Midbrain (tissue), 1 donor: ENCODE data around the gene ROMO1.
"Not testable (repeated sequence)": the region's sequence is repeated elsewhere in the genome, so short reads cannot be mapped to it uniquely, and the experiment has no call there.

Experiments
- DNase-seq: peaks from one replicate; lab custom pipeline; 2025; lab: John Stamatoyannopoulos, UW

ROMO1 gene

DNA sequence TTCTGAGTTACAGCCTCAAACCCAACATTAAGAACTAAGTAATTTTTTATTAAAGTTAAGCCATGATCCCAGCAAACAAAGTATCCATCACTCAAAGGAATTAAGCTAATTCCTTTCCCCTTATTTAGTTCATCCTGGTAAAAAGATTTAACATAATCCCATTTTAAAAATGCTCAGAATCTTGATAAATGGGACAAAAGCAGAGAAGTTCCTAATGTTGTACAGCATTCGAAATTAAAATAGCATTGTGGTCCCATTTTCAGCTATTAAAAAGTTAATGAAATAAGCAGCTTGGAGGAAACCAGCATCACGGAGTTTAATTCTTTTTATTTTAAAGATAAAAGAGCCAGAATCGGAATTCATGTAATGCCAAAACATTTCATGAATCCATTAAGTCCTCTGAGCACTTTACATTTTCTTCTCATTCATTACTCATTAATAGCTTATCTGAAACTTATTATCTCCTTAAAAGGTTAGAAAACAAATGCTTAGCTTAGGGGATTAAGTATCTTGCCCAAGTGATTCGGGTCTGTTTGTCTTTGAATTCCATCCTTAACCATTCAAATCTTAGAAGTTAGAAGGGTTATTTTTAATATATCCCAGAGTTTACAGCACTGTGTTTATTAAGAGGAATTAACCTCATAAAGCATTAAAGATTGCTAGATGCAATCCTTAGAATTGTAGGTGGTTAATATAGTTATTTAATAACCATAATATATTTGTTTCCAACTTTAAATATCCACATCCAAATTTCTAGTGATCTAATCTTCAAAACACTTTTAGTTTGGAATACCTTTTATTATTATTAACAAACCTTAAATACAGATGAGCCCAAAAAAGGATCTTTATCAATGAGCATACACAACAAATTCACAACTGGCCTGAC lies 31.6 kb downstream of the ROMO1 start:
- DNase-seq = no peak

DNA sequence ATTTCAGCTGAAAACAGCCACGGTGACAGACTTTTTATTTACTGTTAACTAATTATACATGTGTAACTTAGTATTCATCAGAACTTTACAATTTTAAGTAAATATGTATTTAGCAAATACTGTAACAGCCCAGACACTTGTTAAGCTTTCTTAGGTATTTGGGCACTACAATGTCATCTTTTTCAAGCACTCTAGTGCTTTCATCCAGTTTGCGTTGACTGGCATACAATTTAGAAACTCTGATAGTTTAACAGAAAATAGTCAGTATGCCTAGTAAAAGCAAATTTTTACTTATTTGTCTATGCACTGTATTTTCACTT lies 32.2 kb downstream of the ROMO1 start:
- no peak for DNase-seq

DNA sequence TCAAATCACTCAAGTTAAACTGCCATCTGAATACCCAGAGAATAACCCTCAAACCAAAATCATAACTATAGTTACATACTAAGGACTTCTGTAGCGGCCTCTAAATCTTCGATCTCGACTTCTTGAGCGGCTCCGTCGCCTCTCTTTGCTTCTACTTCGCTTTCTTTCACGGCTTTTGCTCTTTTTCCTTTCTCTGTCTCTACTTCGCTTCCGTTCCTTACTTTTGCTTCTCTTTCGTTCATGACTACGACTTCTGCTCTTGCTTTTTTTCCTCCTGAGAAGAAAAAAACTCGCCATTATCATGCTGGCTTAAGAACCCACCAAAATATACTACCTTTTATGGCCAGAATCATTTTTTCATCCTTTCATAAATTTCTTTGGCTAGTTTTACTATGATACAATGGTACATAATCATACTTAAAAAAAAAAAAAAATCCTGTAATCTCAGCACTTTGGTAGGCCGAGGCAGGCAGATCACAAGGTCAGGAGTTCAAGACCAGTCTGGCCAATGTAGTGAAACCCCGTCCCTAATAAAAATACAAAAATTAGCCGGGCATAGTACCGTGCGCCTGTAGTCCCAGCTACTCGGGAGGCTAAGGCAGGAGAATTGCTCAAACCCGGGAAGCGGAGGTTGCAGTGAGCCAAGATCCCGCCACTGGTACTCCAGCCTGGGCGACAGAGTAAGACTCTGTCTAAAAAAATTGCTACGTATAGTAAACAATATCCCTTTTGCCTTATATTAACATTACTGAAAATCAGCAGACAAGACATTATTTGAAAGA lies 32.8 kb downstream of the ROMO1 start:
- DNase-seq = no peak

DNA sequence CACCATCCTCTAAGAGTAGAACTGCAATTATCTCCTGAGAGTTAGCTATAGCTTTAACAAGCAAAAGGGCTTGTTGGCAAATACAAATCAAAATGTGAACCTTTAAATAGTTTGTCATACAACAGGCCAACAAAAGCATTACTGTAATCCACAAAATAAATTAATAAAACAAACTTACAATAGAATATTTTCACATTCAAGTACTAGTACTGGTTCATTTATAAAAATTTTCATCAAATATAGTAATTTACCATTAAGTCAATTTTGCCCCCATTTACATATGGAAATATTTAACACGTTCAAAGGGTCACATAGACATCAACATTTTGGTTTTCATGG lies 33.4 kb downstream of the ROMO1 start:
- DNase-seq = no peak

DNA sequence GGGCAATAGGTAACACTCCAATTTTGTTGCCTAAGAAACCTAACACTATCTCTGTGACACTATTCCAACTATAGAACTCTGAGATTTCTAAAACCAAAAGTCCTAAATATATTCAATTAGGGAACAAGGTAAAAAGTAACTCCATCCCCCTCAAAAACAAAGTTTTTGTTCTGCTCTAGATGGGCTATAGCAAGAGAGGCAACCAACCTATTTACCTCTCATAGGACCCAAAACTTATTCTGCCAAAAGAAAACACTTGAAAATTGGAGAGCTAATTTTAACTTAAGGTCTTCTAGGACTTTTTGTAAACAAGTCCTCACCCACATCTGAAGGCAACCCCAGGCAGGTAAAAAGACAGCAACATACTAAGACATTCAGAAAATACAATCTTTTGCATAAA lies 35.2 kb downstream of the ROMO1 start:
- DNase-seq = no peak

DNA sequence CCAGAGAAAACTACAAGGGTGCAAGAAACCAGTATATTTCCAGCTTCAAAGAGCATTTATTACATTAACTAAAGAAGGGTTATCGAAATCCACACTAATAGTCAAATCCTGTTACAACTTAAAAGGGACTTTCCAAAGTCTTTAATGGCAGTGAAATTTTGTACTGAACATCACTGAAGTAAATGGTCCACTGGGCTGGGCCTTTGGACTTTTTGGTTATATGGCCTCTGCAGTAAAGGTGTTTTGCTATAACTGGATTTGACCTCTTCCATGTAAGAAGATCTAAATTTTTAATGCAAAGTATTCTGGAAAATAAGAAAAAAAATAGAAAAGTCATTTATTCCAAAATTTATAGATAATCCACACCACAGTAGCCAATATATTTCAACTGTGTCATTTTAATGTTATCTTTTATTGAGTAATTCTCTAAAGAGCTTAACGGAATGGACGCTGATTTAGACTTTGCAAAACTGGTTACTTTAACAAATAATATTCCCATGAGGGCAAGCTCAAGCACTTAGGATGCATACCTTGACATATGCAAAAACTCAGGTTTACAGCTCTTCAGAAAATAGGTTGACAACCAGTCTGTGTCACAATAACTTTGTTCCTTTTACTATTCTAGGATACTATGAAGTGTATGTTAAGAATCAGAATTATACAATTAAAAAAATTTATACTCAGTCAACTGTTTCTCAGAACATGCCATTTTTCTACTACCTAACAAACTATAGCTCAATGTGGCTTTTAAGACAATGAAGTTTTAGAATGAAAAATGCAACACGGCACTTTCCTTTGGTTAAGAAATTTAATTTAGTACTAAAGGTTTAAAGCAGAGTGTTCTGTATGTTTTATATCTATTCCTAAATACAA lies 35.8 kb downstream of the ROMO1 start:
- DNase-seq = no peak

DNA sequence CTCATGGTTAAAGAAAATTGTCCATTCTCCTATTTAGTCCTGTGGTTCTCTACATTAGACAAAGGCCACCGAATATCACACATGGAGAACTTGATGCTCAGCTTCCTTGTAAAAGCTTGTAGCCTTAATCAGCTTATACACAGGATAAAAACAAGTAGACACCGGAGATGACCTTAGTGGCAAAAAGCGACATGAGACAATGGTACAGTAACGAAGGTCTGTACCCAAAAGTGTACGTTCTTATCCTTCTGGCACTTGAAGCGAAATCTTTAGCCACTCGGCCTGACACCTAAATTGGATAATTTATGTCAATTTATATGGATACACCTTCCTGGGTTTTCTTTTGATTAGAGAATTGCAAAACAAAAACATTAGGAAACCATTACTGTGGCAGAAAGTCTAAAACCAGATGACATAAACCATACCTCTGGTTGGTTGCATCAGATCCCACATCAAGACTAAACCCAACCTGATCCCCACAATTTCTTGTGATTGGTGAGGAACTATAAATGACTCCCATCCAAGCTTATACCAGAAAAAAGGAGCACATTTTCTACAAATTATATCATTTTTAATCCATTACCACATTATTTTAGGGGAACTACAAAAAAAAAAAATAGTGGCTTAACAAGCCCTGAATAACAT lies 36.7 kb downstream of the ROMO1 start:
- DNase-seq = no peak

DNA sequence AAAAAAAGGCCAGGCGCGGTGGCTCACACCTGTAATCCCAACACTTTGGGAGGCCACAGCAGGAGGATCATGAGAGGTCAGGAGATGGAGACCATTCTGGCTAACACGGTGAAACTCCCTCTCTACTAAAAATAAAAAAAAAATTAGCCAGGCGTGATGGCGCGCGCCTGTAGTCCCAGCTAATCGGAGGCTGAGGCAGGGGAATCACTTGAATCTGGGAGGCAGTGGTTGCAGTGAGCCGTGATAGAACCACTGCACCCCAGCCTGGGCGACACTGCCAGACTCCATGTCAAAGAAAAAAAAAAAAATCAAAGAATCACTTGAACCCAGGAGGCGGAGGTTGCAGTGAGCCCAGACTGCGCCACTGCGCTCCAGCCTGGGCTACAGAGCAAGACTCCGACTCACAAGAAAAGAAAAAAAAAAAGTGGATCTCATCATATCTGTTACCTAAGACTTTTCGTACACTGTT lies 38.7 kb downstream of the ROMO1 start:
- DNase-seq = no peak

DNA sequence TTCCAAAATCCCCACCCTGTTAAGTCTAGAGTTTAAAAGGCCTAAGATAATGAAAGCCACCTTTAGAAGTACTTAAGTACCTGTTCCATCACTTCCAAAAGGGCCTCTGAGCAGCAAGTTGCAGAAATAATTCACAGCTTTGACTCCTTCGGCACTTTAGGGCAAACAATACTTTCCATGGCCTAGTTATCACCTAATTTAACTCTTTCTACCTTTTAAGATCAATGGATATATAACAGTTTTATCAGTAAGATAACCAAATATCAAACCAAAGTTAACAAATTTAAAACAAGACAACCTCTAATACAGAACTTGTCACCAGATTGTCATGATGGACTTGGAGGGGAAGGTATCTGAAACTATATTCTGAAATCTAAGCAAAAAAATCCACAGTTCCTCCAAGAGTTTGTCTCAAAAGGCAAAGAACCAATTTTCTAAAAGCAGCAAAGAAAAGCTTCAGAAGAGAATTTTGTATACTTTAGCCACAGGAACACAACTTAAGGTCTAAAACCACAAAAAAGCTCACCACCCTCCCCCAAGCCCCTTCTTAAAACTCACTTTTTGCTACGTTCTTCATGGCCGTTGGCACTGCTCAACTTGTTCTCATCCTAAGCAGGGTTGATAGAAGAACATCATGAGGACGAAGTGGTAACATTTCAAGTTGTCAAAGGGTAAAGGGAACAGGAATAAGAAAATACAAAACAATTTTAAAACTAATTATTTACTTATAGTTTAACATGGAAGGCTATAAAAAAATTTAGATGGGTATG lies 39.4 kb downstream of the ROMO1 start:
- no peak for DNase-seq

DNA sequence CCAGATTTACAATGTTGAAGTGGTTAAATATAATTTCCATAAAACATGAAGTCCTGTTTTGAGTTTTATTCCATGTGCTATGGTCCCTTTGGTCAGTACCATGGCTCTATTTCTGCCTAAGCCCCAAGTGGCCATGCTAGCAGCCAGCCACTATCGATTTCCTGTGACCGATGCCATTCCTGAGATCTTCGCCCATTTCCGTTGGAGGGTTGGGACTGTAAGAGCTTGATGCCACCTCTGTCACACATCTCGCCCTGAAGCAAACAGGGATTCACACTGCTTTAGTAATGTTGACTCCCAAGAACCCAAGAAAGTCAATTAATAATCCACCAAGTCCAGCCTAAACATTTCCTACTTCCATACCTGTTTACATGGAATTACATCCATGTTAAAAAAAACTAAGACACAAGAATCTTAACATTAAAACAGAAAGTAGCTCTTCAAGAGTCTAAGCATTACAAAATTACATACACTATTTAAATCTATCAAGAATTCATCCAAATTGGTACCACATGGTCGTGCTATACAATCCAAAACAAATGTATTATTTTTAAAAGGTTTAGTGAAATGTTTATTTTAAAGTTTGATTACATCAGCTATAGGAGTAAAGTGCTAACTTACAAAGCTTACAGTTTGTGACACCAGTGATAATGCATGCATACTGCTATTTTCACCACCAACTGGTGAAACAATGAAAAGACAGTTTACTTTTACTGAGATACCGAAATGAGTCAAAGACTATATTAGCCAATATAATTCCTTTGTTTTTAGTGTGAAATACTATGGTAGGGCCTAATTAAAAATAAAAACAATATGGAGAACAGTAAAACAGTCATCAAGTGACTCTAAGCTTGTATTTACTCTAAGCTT lies 40.3 kb downstream of the ROMO1 start:
- no peak for DNase-seq

DNA sequence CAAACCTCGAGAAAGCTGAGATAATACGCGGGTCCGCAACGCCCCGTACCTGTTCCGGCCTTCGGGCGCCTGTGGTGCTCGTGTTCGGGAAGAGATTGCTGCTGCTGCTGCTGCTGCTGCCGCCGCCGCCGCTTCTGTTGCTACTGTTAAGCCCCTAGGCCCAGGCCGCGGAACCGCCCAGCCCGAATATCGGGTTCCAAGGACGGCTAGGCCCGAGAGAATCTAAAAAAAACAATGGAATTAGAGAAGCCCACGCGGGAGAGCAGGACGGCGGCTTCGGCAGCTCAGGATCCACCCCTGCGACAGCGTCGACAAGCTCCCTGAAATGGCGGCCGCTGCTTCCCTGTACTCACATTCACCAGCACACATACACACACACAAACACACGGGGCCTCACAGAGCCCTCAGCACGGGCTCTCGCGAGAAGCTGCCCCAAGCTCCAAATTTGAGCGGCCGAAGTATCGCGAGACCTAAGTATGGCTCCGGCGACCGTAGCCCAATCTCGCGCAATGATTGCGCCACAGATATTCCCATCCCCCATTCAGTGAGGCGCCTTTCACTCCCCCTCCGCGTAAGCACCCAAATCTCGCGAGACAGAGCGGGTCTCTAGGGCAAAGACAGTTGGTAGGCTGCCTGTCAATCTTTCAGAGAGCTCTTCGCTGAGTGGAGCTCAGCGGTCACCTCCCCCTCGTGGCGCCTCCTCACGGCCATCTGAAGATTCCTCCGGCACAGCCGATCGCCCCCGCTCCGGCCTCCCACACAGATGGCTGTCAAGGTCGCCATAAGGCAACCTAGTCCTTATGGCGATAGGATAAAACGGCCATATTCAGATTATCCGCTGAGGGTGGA lies 42.9 kb downstream of the ROMO1 start, which contains the start of gene RBM39:
Gene RBM39 (minus strand): TSS at position 369 of the 849 bp plus-strand sequence. CDS start 1,386 bp downstream, outside the sequence.
- peak; percentile 100 for DNase-seq

DNA sequence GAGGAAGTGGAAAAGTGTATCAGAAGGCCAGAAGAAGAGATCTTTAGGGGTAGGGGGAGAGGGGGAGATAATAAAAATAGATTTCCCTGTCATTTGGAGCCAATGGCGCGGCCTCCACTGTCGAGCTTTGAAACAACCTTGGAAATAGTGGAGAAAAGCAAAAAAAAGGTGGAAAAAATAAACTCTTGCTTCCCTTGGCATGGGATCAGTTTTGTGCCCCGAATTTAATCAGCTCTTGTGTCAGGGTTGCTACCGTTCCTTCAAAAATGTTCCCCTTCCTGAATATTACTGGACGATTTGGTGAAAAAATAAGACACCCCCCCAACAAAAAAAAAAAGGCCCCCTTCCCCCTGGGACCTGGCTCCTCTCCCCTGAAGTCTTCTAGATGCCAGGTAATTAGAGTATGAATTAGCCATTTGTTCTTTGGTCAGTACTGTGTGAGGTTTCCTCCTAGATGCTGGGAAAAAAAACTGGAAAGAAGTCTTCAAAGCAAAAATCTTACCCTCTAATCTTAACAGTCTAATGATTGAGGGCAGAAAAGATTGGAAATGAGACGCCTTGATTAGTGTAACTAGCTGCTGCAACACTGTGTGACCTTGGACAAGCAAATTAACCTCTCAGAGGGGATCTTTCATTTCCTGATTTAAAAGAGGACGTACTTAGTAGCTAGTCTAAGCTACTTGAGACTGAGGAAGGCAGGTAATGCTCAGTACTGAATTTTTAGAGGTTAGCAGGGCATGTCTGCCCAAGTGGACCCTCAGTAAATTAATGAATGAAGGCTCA lies 43.7 kb downstream of the ROMO1 start:
- no peak for DNase-seq

DNA sequence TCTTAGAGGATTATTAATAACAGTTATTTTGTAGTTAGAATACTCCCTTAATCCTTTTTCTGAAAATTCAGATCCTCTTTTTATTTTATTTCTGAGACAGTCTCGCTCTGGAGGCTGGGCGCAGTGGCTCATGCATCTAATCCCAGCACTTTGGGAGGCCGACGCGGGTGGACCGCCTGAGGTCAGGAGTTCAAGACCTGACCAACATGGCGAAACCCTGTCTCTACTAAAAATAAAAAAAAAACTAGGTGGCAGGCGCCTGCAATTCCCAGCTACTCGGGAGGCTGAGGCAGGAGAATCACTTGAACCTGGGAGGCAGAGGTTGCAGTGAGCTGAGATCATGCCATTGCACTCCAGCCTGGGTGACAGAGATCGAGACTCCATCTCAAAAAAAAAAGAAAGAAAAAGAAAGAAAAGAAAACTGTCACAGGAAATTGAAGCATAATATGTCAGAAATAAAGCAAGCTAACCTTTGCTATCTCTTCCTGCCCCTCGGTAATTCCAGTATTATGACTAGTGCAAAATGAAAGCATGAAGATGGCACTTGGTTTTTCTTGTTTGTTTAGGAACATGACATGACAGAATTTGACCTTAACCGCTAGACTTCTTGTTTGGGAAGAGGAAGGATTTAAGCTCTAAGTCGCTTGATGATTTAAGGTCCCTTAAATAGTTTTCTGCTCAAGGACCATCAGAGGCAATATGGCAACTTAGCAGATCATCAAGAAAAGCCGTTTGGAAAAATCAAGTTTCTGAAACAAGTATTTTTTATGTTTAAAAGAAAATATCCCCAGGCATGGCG lies 44.7 kb downstream of the ROMO1 start:
- DNase-seq = no peak

DNA sequence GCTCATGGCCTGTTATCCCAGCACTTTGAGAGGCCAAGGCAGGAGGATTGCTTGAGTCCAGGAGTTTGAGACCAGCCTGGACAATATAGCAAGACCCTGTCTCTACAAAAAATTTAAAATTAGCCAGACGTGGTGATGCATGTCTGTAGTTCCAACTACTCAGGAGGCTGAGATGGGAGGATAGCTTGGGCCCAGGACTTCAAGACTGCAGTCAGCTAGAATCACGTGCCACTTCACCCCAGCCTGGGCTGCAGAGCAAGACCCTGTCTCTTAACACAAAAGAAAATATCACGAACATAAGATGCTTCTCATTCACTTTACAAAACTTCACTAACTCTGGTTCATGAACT lies 45.3 kb downstream of the ROMO1 start:
- not testable (repeated sequence) for DNase-seq
